Fibroblast of pulmonary artery (primary cell): ENCODE results near the gene AASS.

Experiments used
- DNase-seq: peaks from one replicate; pipeline ENCODE4 v3.0.0-alpha.2; 2010; ENCODE audit warnings: low read depth
- H3K4me3 ChIP-seq: replicated peaks from 2 replicates; pipeline ENCODE4 v1.5.1; 2011; ENCODE audit warnings: low read depth, mild to moderate bottlenecking, control low read depth, low read length, moderate library complexity
- TF ChIP-seq, protein P1 (sequence below): IDR thresholded peaks from 2 replicates; pipeline ENCODE4 v1.5.1; 2011; ENCODE audit warnings: mild to moderate bottlenecking, control low read depth, low read length, inconsistent platforms; ENCODE audit errors: missing control alignments

The AASS gene

DNA sequence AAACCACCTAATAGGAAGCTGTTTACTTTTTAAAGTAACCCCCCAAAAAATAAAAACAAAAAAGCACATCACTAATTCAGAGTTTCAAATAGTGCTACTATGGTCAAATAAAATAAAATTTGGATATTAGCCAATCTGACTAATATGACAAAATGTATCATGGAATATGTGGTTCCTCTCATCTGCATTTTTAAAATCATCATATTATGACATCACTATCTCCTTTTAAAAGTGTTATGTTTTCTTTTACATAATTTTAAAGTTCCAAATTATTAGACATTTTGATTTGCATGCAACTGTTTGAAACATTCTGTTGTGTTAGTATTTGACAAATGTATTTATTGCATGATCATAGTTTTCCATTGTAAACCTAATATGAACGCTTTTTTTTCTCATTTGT lies 110.4 kb downstream of the AASS start:
- DNase-seq = no peak
- TF ChIP-seq, protein P1, sequence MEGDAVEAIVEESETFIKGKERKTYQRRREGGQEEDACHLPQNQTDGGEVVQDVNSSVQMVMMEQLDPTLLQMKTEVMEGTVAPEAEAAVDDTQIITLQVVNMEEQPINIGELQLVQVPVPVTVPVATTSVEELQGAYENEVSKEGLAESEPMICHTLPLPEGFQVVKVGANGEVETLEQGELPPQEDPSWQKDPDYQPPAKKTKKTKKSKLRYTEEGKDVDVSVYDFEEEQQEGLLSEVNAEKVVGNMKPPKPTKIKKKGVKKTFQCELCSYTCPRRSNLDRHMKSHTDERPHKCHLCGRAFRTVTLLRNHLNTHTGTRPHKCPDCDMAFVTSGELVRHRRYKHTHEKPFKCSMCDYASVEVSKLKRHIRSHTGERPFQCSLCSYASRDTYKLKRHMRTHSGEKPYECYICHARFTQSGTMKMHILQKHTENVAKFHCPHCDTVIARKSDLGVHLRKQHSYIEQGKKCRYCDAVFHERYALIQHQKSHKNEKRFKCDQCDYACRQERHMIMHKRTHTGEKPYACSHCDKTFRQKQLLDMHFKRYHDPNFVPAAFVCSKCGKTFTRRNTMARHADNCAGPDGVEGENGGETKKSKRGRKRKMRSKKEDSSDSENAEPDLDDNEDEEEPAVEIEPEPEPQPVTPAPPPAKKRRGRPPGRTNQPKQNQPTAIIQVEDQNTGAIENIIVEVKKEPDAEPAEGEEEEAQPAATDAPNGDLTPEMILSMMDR = no peak
- no peak overlapping the region for H3K4me3 ChIP-seq

DNA sequence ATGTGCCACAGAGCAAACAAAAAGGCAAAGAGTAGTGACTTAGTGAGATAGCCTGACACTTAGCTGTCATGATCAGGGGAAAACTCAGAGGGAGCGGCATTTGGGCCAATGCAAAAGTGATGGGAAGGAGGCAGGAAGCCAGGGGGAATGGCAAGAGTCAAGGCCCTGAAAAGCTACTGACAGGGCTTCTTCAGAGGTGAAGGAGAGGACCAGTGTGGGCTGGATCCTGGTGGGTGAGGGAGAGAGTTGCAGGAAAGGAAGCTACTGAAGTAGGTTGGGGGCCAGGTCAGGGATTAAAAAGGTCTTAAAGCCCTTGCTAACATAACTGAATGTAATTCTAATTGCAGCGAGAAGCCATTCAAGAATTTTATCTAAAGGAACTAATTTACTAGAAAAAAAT lies 117.0 kb downstream of the AASS start:
- DNase-seq = no peak
- no peak overlapping the region for H3K4me3 ChIP-seq
- TF ChIP-seq, protein P1 = no peak
